HCT116 (cell line): Measurements from ENCODE around the gene CCDC80. TPM values are rescaled to one million over a fixed set of nuclear protein-coding genes. Genes with fewer than 3 reads are reported as not detected.

ENCODE experiments used
- ATAC-seq: fragments of 200-7000 bp; cut with Tn5 transposase; 2 replicates; pipeline ENCODE4 v1.9.1; 2020; ENCODE audit warnings: mild to moderate bottlenecking, moderate library complexity
- BruUV-seq: library from RNA; stranded (reverse); fragments of 400-500 nt; replicated peaks from 2 replicates; lab custom pipeline; 2021; lab: Mats Ljungman, UMichigan
- CTCF ChIA-PET: fragments of 300-600 bp; sonication (Branson Sonifier 250); formaldehyde crosslinking; loops from one replicate; lab custom pipeline; 2021; ENCODE audit warnings: antibody characterized with exemption; lab: Charles Lee
- POLR2A ChIA-PET: fragments of 300-600, 350-600 bp; sonication (Branson Sonifier 250); formaldehyde crosslinking; loops from one replicate; lab custom pipeline; 2021; ENCODE audit warnings: antibody characterized with exemption; lab: Charles Lee
- RAD21 ChIA-PET, 2 experiments: fragments of 300-600 bp; sonication (Branson Sonifier 250); formaldehyde crosslinking; loops; one replicate each; lab custom pipeline; 2023; ENCODE audit warnings: low total read pairs in 2 of 2; ENCODE audit not compliant: uncharacterized antibody in 2 of 2, unreplicated experiment in 2 of 2, low non-redundant PET in 1 of 2; lab: Charles Lee
- DNase-seq: peaks from one replicate; pipeline ENCODE4 v3.0.0-alpha.2; 2010; ENCODE audit warnings: low read depth, low spot score
- H2AFZ ChIP-seq: fragments of 200-600 bp; shearing (Covaris generic), sonication (generic); 2 replicates; pipeline ENCODE4 v1.6.1; 2017; ENCODE audit warnings: low read depth, mixed run types, mixed read lengths, antibody characterized with exemption, low read length; ENCODE audit not compliant: poor library complexity, severe bottlenecking
- H3K27ac ChIP-seq: 2 replicates; pipeline ENCODE4 v1.5.1; 2012; ENCODE audit warnings: low read depth, low read length
- H3K27me3 ChIP-seq: fragments of 200-600 bp; sonication (generic); 2 replicates; pipeline ENCODE4 v1.6.1; 2016; ENCODE audit warnings: mixed run types, low read length, mixed read lengths; ENCODE audit not compliant: insufficient read depth
- H3K36me3 ChIP-seq, 2 experiments: fragments of 200-500 bp in 1 of 2; fragments of 200-600 bp in 1 of 2; sonication (Bioruptor generic) in 1 of 2; sonication (generic) in 1 of 2; 2 replicates each; pipeline versions ENCODE4 v1.5.1 to v1.6.1; 2014 to 2016; ENCODE audit warnings: low read length in 2 of 2, inconsistent platforms in 1 of 2, mixed read lengths in 1 of 2, mixed run types in 1 of 2; ENCODE audit not compliant: insufficient read depth in 2 of 2, control insufficient read depth in 1 of 2
- H3K4me1 ChIP-seq, 2 experiments: fragments of 200-600 bp in 1 of 2; sonication (generic) in 1 of 2; 2 replicates each; pipeline versions ENCODE4 v1.5.1 to v1.6.1; 2012 to 2017; ENCODE audit warnings: low read length in 2 of 2, inconsistent platforms in 1 of 2, mild to moderate bottlenecking in 1 of 2, mixed read lengths in 1 of 2, mixed run types in 1 of 2, moderate library complexity in 1 of 2; ENCODE audit not compliant: insufficient read depth in 2 of 2, control insufficient read depth in 1 of 2
- H3K4me2 ChIP-seq: fragments of 200-600 bp; sonication (generic); 2 replicates; pipeline ENCODE4 v1.6.1; 2017; ENCODE audit warnings: mixed run types, low read length, mixed read lengths
- H3K4me3 ChIP-seq, 2 experiments: fragments of 200-600 bp in 1 of 2; sonication (generic) in 1 of 2; replicated peaks in 1 of 2; 2 replicates each; pipeline ENCODE4 v1.5.1; 2011 to 2016; ENCODE audit warnings: low read length in 2 of 2, control low read depth in 1 of 2, low read depth in 1 of 2, mild to moderate bottlenecking in 1 of 2, mixed read lengths in 1 of 2, mixed run types in 1 of 2
- H3K79me2 ChIP-seq: fragments of 200-600 bp; sonication (generic); 2 replicates; pipeline ENCODE4 v1.6.1; 2017; ENCODE audit warnings: mild to moderate bottlenecking, mixed run types, low read length, moderate library complexity, mixed read lengths; ENCODE audit not compliant: insufficient read depth
- H3K9ac ChIP-seq: fragments of 200-600 bp; sonication (generic); 2 replicates; pipeline ENCODE4 v1.6.1; 2016; ENCODE audit warnings: low read length, mixed read lengths
- H3K9me2 ChIP-seq: fragments of 200-600 bp; sonication (generic), shearing (Covaris generic); 2 replicates; pipeline ENCODE4 v1.6.1; 2017; ENCODE audit warnings: mixed run types, mild to moderate bottlenecking, moderate library complexity; ENCODE audit not compliant: insufficient read depth
- H3K9me3 ChIP-seq, 2 experiments: fragments of 200-500 bp in 1 of 2; fragments of 200-600 bp in 1 of 2; sonication (Bioruptor generic) in 1 of 2; sonication (generic) in 1 of 2; 2 replicates each; pipeline ENCODE4 v1.6.1; 2014 to 2017; ENCODE audit warnings: low read length in 2 of 2, mixed read lengths in 2 of 2, inconsistent platforms in 1 of 2, low read depth in 1 of 2, mild to moderate bottlenecking in 1 of 2, mixed run types in 1 of 2, moderate library complexity in 1 of 2; ENCODE audit not compliant: control insufficient read depth in 1 of 2, insufficient read depth in 1 of 2
- H4K20me1 ChIP-seq: fragments of 200-600 bp; sonication (generic), shearing (Covaris generic); 2 replicates; pipeline ENCODE4 v1.6.1; 2017; ENCODE audit warnings: mixed run types, mild to moderate bottlenecking, moderate library complexity; ENCODE audit not compliant: insufficient read depth
- ATF3 ChIP-seq: IDR thresholded peaks from 2 replicates; pipeline ENCODE4 v1.6.1; 2012
- CBX3 ChIP-seq: IDR thresholded peaks from 2 replicates; pipeline ENCODE4 v1.6.1; 2012; ENCODE audit warnings: low read depth
- CEBPB ChIP-seq: IDR thresholded peaks from 2 replicates; pipeline ENCODE4 v1.6.1; 2012; ENCODE audit warnings: low read depth
- CTCF ChIP-seq, 3 experiments: fragments of 200-600 bp in 1 of 3; sonication (generic) in 1 of 3; IDR thresholded peaks in 2 of 3; conservative IDR thresholded peaks in 1 of 3; 2 replicates each; pipeline ENCODE4 v1.5.1; 2012 to 2017; ENCODE audit warnings: low read depth in 2 of 3, low read length in 2 of 3, antibody characterized with exemption in 1 of 3, borderline replicate concordance in 1 of 3, control low read depth in 1 of 3, mild to moderate bottlenecking in 1 of 3, mixed read lengths in 1 of 3, mixed run types in 1 of 3, moderate library complexity in 1 of 3; ENCODE audit not compliant: insufficient read depth in 1 of 3
- EGR1 ChIP-seq: IDR thresholded peaks from 2 replicates; pipeline ENCODE4 v1.6.1; 2012; ENCODE audit warnings: low read depth
- EZH2 ChIP-seq: fragments of 200-600 bp; sonication (generic); IDR thresholded peaks from 2 replicates; pipeline ENCODE4 v1.6.1; 2017; ENCODE audit warnings: antibody characterized with exemption, mixed run types
- EZH2phosphoT487 ChIP-seq: fragments of 200-600 bp; IDR thresholded peaks from 2 replicates; pipeline ENCODE4 v1.6.1; 2018; ENCODE audit warnings: antibody characterized with exemption, borderline replicate concordance
- FOSL1 ChIP-seq: IDR thresholded peaks from 2 replicates; pipeline ENCODE4 v1.6.1; 2012; ENCODE audit warnings: low read depth
- POLR2A ChIP-seq: IDR thresholded peaks from 2 replicates; pipeline ENCODE4 v1.7.0; 2011; ENCODE audit warnings: borderline replicate concordance; ENCODE audit not compliant: insufficient read depth, insufficient read length; ENCODE audit errors: extremely low read depth
- RAD21 ChIP-seq: IDR thresholded peaks from 2 replicates; pipeline ENCODE4 v1.6.1; 2012; ENCODE audit warnings: low read depth, mild to moderate bottlenecking
- SIN3A ChIP-seq: IDR thresholded peaks from 2 replicates; pipeline ENCODE4 v1.6.1; 2012; ENCODE audit warnings: low read depth
- SRF ChIP-seq: IDR thresholded peaks from 2 replicates; pipeline ENCODE4 v1.6.1; 2012; ENCODE audit warnings: low read depth
- ZFX ChIP-seq: fragments of 450-650 bp; IDR thresholded peaks from 2 replicates; pipeline ENCODE4 v1.6.1; 2017
- intact Hi-C: fragments of 100-400 bp; cut with micrococcal nuclease; formaldehyde crosslinking; loops from 2 replicates; pipeline ENCODE4 v1.10.0; 2022
- total RNA-seq: library from RNA; stranded (reverse); gene quantifications from one replicate; pipeline ENCODE4 v1.2.1, GENCODE V29; 2021; ENCODE audit not compliant: unreplicated experiment

Gene CCDC80
- total RNA-seq, 1 experiment from 2014 or later, result 1.7 TPM

GRCh38 chr3:112685956-112686799 lies 45.2 kb upstream of the CCDC80 start:
- no peak for ATAC-seq
- no peak for DNase-seq
- no peak overlapping the region for H2AFZ ChIP-seq
- no peak overlapping the region for H3K4me2 ChIP-seq
- BruUV-seq, result no TSS peak
- no peaks in the 10 kb centered on the region for H3K9me2 ChIP-seq
- H3K79me2 ChIP-seq, result no peaks in the 10 kb centered on the region
- no peaks in the 10 kb centered on the region for H3K36me3 ChIP-seq
- no peak overlapping the region for H3K27ac ChIP-seq
- peaks cover 7 to 18% of the 10 kb centered on the region in 2 experiments; a peak in 3 of 4 replicates for H3K4me1 ChIP-seq
- POLR2A ChIA-PET, result no interaction called here
- no peaks in the 10 kb centered on the region for H3K27me3 ChIP-seq
- no peak for TF ChIP-seq SIN3A
- no peak for TF ChIP-seq FOSL1
- no peak for TF ChIP-seq RAD21
- TF ChIP-seq ZFX, result no peak
- no peak for TF ChIP-seq ATF3
- TF ChIP-seq POLR2A, result no peak
- TF ChIP-seq EZH2phosphoT487, result no peak
- no peak for TF ChIP-seq SRF
- no peak for TF ChIP-seq EGR1
- no peak for TF ChIP-seq CEBPB
- no peak for TF ChIP-seq EZH2
- no peak for TF ChIP-seq CBX3
- no peak for TF ChIP-seq CTCF (IDR thresholded peaks at IDR 0.05 in 2 of 3, conservative IDR thresholded peaks at IDR 0.05 in 1 of 3; ENCODE audit: borderline replicate concordance in 1 of 3, insufficient read depth in 1 of 3, low read depth in 2 of 3, low read length in 2 of 3)
- TF ChIP-seq, all 23 proteins: peak for 0
- intact Hi-C loops, result no loop called here
- ChIA-PET RAD21 (no interaction called here), CTCF (no interaction called here)
- Histone ChIP-seq H3K9ac (no peak overlapping the region), H4K20me1 (no peaks in the 10 kb centered on the region), H3K4me3 (no peak overlapping the region), H3K9me3 (no peaks in the 10 kb centered on the region)
